ENCODE results near the gene CPLANE2.

CPLANE2 gene

GRCh38 chr1:16189921-16190621 lies 46.9 kb downstream of the CPLANE2 start:
- Histone ChIP-seq H3K9me3 (ENCODE audit: control insufficient read depth, low read length) (no peaks in the 10 kb centered on the region), H3K4me1 (peaks cover 5% of the 10 kb centered on the region), H3K4me2 (ENCODE audit: low read length) (peak overlapping the region; percentile 1), H3K27me3 (ENCODE audit: control insufficient read depth, insufficient read depth, low read length) (no peaks in the 10 kb centered on the region), H3K79me2 (no peaks in the 10 kb centered on the region), H3K4me3 (ENCODE audit: low read depth, low read length) (no peak overlapping the region), H3K36me3 (ENCODE audit: control insufficient read depth, insufficient read depth, low read length) (no peaks in the 10 kb centered on the region), H2AFZ (no peak overlapping the region), H3K9ac (no peak overlapping the region), H3K27ac (no peak overlapping the region)
- no peak for TF ChIP-seq CTCF (IDR thresholded peaks at IDR 0.05)

DNA sequence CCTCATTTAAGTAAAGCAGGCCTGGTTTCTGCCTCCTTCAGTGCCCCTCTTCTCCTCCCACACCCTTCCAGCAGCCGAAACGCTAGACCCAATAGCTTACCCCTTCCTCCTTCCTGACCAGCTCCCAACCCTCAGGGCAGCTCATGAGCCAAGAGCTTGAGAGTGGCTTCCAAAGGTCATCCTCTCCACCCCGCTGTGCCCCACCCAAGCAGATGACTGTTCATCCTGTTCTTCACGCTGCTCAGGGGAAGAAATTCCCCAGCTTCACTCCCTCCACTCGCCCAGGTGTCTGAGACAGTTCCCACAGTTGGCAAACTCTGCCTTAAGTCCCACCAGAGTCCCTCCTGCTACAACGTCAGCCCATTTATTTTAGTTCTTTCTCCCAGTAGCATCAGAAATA lies 48.0 kb downstream of the CPLANE2 start:
- no peak overlapping the region for H3K4me3 ChIP-seq (ENCODE audit: low read depth, low read length)
- no peaks in the 10 kb centered on the region for H3K36me3 ChIP-seq (ENCODE audit: control insufficient read depth, insufficient read depth, low read length)
- TF ChIP-seq CTCF (IDR thresholded peaks at IDR 0.05) = no peak
- H2AFZ ChIP-seq = no peak overlapping the region
- H3K27ac ChIP-seq = no peak overlapping the region
- no peak overlapping the region for H3K4me2 ChIP-seq (ENCODE audit: low read length)
- no peak overlapping the region for H3K9ac ChIP-seq
- H3K27me3 ChIP-seq (ENCODE audit: control insufficient read depth, insufficient read depth, low read length) = no peaks in the 10 kb centered on the region
- H3K9me3 ChIP-seq (ENCODE audit: control insufficient read depth, low read length) = no peaks in the 10 kb centered on the region
- no peaks in the 10 kb centered on the region for H3K79me2 ChIP-seq
- H3K4me1 ChIP-seq = peaks cover 5% of the 10 kb centered on the region

DNA sequence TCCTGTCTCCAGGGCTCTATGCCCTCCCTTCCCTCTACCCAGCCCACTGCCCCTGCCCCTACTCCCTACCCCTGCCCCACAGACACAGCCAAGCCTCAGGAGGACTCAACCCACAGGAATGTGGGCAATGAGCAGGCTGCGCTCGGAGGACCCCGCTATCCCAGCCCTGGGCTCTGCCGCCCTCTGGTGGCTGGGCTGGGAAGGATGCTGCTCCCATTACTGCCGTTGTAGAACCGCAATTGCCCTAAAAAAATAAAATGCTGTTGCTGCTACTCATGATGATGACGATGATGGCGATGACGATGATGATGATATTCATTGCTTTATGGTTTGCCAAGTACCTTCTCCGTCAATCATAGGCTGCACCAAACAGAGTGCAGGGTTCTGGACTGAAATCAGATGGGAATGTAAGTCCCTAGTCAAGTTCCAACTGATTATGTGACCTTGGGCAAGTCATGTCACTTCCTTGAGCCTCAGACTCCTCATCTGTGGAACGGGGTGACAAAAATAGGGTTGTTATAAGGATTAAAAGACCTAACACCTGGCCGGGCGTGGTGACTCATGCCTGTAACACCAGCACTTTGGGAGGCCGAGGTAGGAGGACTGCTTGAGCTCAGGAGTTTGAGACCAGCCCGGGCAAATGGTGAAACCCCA lies 49.1 kb downstream of the CPLANE2 start:
- H3K9ac ChIP-seq = no peak overlapping the region
- TF ChIP-seq CTCF (IDR thresholded peaks at IDR 0.05) = peak; percentile 93

DNA sequence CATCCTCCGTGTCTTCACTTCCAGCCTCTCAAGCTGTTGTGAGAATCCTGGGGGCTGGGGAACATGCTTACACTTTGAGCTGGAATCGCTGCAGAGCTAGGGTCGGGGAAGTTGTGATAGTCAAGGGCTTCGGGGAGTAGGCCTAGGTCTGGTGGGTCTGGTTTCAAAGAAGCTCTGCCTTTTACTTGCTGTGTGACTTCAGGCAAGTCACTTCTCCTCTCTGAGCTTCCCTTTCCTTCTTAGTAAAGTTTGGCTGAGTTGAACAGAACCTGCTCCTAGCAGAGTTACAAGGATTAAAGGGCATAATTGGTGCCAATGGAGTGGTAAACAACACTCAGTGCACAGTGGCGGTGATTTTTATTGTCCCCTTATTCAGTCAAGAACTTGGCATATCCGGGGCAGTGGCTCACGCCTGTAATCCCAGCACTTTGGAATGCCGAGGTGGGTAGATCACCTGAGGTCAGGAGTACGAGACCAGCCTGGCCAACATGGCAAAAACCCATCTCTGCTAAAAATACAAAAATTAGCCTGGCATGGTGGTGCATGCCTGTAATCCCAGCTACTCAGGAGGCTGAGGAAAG lies 50.2 kb downstream of the CPLANE2 start:
- Histone ChIP-seq H3K27ac (no peak overlapping the region), H3K9ac (no peak overlapping the region), H3K4me2 (ENCODE audit: low read length) (no peak overlapping the region)

More for the DNA sequence above, 49.1 kb downstream of the CPLANE2 start:
- peaks cover 5% of the 10 kb centered on the region for H3K4me1 ChIP-seq
- H3K79me2 ChIP-seq = no peaks in the 10 kb centered on the region
- no peak overlapping the region for H3K4me3 ChIP-seq (ENCODE audit: low read depth, low read length)
- no peak overlapping the region for H2AFZ ChIP-seq
- no peaks in the 10 kb centered on the region for H3K9me3 ChIP-seq (ENCODE audit: control insufficient read depth, low read length)
- H3K27me3 ChIP-seq (ENCODE audit: control insufficient read depth, insufficient read depth, low read length) = no peaks in the 10 kb centered on the region
- no peak overlapping the region for H3K4me2 ChIP-seq (ENCODE audit: low read length)
- no peak overlapping the region for H3K27ac ChIP-seq
- H3K36me3 ChIP-seq (ENCODE audit: control insufficient read depth, insufficient read depth, low read length) = no peaks in the 10 kb centered on the region

More for the DNA sequence above, 50.2 kb downstream of the CPLANE2 start:
- Histone ChIP-seq H3K36me3 (ENCODE audit: control insufficient read depth, insufficient read depth, low read length) (no peaks in the 10 kb centered on the region), H2AFZ (no peak overlapping the region), H3K4me1 (peaks cover 5% of the 10 kb centered on the region), H3K79me2 (no peaks in the 10 kb centered on the region), H3K27me3 (ENCODE audit: control insufficient read depth, insufficient read depth, low read length) (no peaks in the 10 kb centered on the region), H3K9me3 (ENCODE audit: control insufficient read depth, low read length) (no peaks in the 10 kb centered on the region), H3K4me3 (ENCODE audit: low read depth, low read length) (no peak overlapping the region)
- TF ChIP-seq CTCF (IDR thresholded peaks at IDR 0.05) = no peak

All from parathyroid adenoma (tissue), 2 donors.